ENCODE data around the gene FOXB2. TPM values are rescaled to one million over a fixed set of nuclear protein-coding genes. Genes with fewer than 3 reads are reported as not detected.
"Not testable (repeated sequence)": the region's sequence is repeated elsewhere in the genome, so short reads cannot be mapped to it uniquely, and the experiment has no call there.

Gene FOXB2
- total RNA-seq, 2 experiments from 2014 or later = not detected

DNA sequence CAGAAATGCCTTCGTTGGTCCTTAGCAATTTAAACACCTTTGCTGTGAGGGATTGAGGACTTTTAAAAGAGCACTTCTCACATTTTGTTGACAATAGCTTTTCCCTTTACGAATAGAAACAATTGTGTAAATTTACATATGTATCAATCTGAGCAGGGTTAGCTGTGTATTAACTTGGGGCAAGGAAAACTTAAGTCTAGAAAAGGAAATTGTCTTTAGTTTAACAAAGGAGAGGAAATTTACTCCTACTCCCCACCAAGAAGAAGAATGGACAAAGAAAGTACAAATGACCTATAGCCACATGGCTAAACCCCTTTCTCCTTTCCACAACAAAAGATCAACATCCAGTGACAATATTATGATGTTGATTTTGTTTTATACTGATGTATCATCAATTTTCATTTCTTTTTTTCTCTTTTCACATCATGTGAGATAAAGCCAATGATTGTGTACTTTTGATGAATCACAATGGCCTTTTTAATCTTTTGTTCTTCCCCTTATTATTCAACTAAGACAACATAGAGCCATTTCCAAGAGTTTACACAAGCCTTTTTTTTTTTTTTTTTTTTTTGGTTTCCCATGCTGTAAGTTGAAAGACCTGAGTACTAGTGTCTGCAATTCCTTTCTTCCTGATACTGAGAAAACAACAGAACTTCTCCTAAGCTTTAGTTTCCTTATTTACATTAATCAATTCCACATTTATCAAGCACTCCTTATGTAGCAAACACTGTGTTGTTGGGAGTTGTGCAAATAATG lies 19.0 kb downstream of the FOXB2 start:
- Histone ChIP-seq H3K9me2 (ENCODE audit: insufficient read depth, low read length) (no peaks in the 10 kb centered on the region), H3K9me3 (ENCODE audit: low read length) (no peaks in the 10 kb centered on the region), H3K4me1 (ENCODE audit: insufficient read depth, low read length, poor library complexity, severe bottlenecking) (no peaks in the 10 kb centered on the region), H3K4me2 (ENCODE audit: low read length) (no peak overlapping the region), H4K20me1 (ENCODE audit: insufficient read depth, low read length) (no peaks in the 10 kb centered on the region), H2AFZ (ENCODE audit: low read length) (no peak overlapping the region), H3K36me3 (ENCODE audit: insufficient read depth, low read length) (no peaks in the 10 kb centered on the region), H3K79me2 (ENCODE audit: insufficient read depth, low read depth, low read length) (no peaks in the 10 kb centered on the region), H3K4me3 (ENCODE audit: low read depth, low read length, poor library complexity, severe bottlenecking) (no peak overlapping the region), H3K27ac (ENCODE audit: low read depth, low read length, poor library complexity, severe bottlenecking) (no peak overlapping the region)
- no TSS peak for BruUV-seq (replicated peaks)
- CTCF ChIA-PET (ENCODE audit: unreplicated experiment) = no interaction called here
- no peak for DNase-seq (ENCODE audit: low spot score)
- intact Hi-C loops (cut with micrococcal nuclease; ENCODE audit: unreplicated experiment) = no loop called here
- POLR2A ChIA-PET = interaction anchor here (0.6 kb wide), 1 partner anchor 268 kb away, joined by 3 read pairs; no protein-coding TSS in a partner anchor
- TF ChIP-seq, protein P1, sequence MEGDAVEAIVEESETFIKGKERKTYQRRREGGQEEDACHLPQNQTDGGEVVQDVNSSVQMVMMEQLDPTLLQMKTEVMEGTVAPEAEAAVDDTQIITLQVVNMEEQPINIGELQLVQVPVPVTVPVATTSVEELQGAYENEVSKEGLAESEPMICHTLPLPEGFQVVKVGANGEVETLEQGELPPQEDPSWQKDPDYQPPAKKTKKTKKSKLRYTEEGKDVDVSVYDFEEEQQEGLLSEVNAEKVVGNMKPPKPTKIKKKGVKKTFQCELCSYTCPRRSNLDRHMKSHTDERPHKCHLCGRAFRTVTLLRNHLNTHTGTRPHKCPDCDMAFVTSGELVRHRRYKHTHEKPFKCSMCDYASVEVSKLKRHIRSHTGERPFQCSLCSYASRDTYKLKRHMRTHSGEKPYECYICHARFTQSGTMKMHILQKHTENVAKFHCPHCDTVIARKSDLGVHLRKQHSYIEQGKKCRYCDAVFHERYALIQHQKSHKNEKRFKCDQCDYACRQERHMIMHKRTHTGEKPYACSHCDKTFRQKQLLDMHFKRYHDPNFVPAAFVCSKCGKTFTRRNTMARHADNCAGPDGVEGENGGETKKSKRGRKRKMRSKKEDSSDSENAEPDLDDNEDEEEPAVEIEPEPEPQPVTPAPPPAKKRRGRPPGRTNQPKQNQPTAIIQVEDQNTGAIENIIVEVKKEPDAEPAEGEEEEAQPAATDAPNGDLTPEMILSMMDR (conservative IDR thresholded peaks at IDR 0.05; ENCODE audit: low read length) = no peak
- no peak for TF ChIP-seq EZH2phosphoT487 (IDR thresholded peaks at IDR 0.05; ENCODE audit: borderline replicate concordance, low read depth, low read length)

DNA sequence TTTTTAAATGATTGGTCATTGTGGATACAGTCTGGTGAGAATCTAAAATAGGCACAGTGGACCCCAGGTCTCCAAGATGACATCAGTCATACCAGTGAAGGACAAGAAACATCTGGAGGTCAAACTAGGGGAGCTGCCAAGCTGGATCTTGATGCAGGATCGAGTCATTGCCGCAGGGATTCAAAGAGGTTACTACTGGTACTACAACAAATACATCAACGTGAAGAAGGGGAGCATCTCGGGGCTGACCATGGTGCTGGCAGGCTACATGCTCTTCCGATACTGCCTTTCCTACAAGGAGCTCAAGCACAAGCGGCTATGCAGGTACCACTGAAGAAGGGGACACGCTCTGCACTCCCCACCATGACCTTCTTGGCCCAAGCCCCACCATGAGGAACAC lies 20.9 kb downstream of the FOXB2 start:
- Histone ChIP-seq H4K20me1 (ENCODE audit: insufficient read depth, low read length) (no peaks in the 10 kb centered on the region), H3K4me3 (ENCODE audit: low read depth, low read length, poor library complexity, severe bottlenecking) (no peak overlapping the region), H2AFZ (ENCODE audit: low read length) (no peak overlapping the region), H3K9me3 (ENCODE audit: low read length) (no peaks in the 10 kb centered on the region), H3K4me1 (ENCODE audit: insufficient read depth, low read length, poor library complexity, severe bottlenecking) (no peaks in the 10 kb centered on the region), H3K4me2 (ENCODE audit: low read length) (no peak overlapping the region), H3K27ac (ENCODE audit: low read depth, low read length, poor library complexity, severe bottlenecking) (no peak overlapping the region), H3K79me2 (ENCODE audit: insufficient read depth, low read depth, low read length) (no peaks in the 10 kb centered on the region), H3K36me3 (ENCODE audit: insufficient read depth, low read length) (no peaks in the 10 kb centered on the region), H3K9me2 (ENCODE audit: insufficient read depth, low read length) (no peaks in the 10 kb centered on the region)
- CTCF ChIA-PET (ENCODE audit: unreplicated experiment) = no interaction called here
- no TSS peak for BruUV-seq (replicated peaks)
- POLR2A ChIA-PET = no interaction called here
- no peak for DNase-seq (ENCODE audit: low spot score)
- intact Hi-C loops (cut with micrococcal nuclease; ENCODE audit: unreplicated experiment) = no loop called here
- no peak for TF ChIP-seq EZH2phosphoT487 (IDR thresholded peaks at IDR 0.05; ENCODE audit: borderline replicate concordance, low read depth, low read length)
- TF ChIP-seq, protein P1 (conservative IDR thresholded peaks at IDR 0.05; ENCODE audit: low read length) = no peak

GRCh38 chr9:77043743-77044142 lies 24.3 kb downstream of the FOXB2 start:
- DNase-seq (ENCODE audit: low spot score); H3K36me3 ChIP-seq (ENCODE audit: insufficient read depth, low read length); H3K4me2 ChIP-seq (ENCODE audit: low read length); intact Hi-C loops (cut with micrococcal nuclease; ENCODE audit: unreplicated experiment); H3K79me2 ChIP-seq (ENCODE audit: insufficient read depth, low read depth, low read length); POLR2A ChIA-PET; H2AFZ ChIP-seq (ENCODE audit: low read length); H3K9me2 ChIP-seq (ENCODE audit: insufficient read depth, low read length); BruUV-seq (replicated peaks); H3K27ac ChIP-seq (ENCODE audit: low read depth, low read length, poor library complexity, severe bottlenecking); H3K4me3 ChIP-seq (ENCODE audit: low read depth, low read length, poor library complexity, severe bottlenecking); H3K4me1 ChIP-seq (ENCODE audit: insufficient read depth, low read length, poor library complexity, severe bottlenecking); CTCF ChIA-PET (ENCODE audit: unreplicated experiment); H4K20me1 ChIP-seq (ENCODE audit: insufficient read depth, low read length); H3K9me3 ChIP-seq (ENCODE audit: low read length): not testable (repeated sequence)

- H2AFZ ChIP-seq (ENCODE audit: low read length); POLR2A ChIA-PET; H3K9me3 ChIP-seq (ENCODE audit: low read length); intact Hi-C loops (cut with micrococcal nuclease; ENCODE audit: unreplicated experiment); H3K36me3 ChIP-seq (ENCODE audit: insufficient read depth, low read length); H3K4me1 ChIP-seq (ENCODE audit: insufficient read depth, low read length, poor library complexity, severe bottlenecking); H4K20me1 ChIP-seq (ENCODE audit: insufficient read depth, low read length); H3K79me2 ChIP-seq (ENCODE audit: insufficient read depth, low read depth, low read length); BruUV-seq (replicated peaks); CTCF ChIA-PET (ENCODE audit: unreplicated experiment); H3K4me3 ChIP-seq (ENCODE audit: low read depth, low read length, poor library complexity, severe bottlenecking); DNase-seq (ENCODE audit: low spot score); H3K27ac ChIP-seq (ENCODE audit: low read depth, low read length, poor library complexity, severe bottlenecking); H3K4me2 ChIP-seq (ENCODE audit: low read length); H3K9me2 ChIP-seq (ENCODE audit: insufficient read depth, low read length): not testable (repeated sequence)
Measured at GRCh38 chr9:77060681-77061080, 41.2 kb downstream of the FOXB2 start.
